HG03108 (cell line): ENCODE measurements around the gene RCSD1.

ENCODE experiments used
- ATAC-seq: cut with Tn5 transposase; IDR thresholded peaks from one replicate; pipeline ENCODE4 v1.9.1; 2021; ENCODE audit warnings: moderate library complexity; ENCODE audit not compliant: unreplicated experiment

The RCSD1 gene

DNA sequence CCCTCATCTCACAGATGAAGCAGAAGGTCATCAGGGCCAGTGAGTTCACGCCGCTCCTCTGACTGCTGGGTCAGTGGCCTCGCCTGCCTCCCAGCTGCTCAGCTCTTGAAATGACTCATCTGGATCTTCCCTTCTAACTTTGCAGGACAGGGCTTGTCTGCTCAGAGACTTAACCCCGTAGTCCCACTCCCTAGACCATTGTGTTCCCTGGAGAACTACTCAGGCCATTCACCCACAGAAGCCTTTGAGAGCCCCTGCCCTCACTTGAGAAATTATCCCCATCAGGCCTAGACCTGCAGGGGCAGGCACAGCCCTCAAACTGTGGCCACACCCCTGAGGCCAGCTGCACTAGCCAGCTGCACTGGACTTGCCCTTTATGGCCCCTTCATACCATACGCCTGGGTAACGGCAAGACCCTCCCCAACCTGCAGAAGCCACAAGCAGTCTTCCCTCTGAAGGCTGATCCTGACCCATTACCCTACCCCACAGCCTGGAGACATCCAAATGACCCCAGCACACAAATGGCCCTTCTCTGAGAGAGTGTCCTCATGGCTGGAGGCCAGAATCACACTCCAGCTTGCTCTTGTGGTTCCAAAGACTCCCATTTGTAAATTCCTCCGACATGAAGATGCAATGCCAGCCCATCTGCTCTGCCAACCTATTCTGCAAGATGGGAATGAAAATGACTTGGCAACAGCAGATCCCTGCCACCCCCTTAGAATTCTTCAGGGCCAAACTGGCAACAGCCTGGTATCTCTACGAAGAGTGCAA, 33.2 kb downstream of the RCSD1 start:
- peak; percentile 49 for ATAC-seq

DNA sequence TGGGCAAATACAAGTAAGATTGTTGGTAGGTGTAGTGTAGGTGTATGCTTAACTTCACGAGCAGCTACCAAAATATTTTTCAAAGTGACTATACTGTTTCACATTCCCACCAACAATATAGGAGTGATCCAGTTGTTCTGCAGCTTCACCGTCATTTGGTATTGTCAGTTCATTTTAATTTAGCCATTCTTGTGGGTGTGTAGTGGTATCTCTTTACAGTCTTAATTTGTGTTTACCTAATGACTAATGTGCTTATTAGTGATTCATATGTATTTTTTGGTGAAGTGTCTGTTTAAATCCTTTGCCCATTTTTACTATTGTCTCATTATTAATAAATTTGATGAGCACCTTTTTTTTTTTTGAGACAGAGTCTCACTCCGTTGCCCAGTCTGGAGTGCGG, 35.4 kb downstream of the RCSD1 start:
- no peak for ATAC-seq

DNA sequence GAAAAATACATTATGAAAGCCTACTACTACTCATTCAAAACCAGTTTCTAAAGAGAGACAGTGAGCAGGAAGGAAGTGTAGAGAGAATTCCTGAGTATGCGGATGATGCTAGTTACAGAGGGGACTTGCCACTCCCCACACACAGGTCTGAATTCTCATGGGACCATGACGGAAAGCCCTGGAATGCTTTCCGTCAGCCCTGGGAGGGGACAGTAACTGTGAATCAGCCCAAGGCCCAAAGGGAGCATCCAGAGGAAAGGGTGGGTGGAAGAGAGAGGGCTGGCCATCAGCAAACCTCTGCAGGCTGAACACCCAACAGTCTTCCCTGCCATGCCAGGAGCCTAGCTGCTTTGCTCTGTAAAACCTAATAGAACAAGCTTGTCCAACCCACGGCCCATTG, 36.4 kb downstream of the RCSD1 start:
- ATAC-seq: no peak

DNA sequence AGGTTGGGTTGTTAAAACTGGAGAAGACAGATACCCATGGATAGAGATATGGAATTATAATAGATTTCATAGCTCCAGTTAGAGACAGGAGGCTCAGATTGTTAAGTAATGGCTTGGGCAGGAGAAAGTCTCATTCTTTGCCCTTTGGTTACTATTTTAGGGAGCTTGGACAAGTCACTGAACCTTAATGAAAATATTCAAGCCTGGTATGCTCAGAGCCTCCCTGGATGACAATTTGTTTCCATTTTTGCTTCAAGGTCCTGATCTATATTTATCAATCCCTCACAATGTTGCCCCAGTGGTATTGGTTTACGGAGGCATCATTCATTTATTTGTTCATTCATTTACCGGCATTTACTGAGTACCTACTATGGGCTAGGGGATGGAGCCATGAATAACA, 37.5 kb downstream of the RCSD1 start:
- no peak for ATAC-seq

DNA sequence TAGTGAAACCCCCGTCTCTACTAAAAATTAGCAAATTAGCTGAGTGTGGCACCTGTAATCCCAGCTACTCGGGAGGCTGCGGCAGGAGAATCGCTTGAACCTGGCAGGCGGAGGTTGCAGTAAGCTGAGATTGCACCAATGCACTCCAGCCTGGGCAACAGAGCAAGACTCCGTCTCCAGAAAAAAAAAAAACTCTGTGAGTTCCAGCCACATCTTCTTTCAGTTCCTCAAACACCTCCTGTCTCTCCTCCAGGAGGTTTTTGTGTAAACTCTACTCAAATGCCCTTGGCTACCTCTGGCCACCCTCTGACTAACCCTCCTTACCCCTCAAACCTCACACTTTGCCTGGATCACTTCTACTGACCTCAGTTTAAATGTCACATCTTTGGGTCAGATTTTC, 38.1 kb downstream of the RCSD1 start:
- peak; percentile 71 for ATAC-seq

DNA sequence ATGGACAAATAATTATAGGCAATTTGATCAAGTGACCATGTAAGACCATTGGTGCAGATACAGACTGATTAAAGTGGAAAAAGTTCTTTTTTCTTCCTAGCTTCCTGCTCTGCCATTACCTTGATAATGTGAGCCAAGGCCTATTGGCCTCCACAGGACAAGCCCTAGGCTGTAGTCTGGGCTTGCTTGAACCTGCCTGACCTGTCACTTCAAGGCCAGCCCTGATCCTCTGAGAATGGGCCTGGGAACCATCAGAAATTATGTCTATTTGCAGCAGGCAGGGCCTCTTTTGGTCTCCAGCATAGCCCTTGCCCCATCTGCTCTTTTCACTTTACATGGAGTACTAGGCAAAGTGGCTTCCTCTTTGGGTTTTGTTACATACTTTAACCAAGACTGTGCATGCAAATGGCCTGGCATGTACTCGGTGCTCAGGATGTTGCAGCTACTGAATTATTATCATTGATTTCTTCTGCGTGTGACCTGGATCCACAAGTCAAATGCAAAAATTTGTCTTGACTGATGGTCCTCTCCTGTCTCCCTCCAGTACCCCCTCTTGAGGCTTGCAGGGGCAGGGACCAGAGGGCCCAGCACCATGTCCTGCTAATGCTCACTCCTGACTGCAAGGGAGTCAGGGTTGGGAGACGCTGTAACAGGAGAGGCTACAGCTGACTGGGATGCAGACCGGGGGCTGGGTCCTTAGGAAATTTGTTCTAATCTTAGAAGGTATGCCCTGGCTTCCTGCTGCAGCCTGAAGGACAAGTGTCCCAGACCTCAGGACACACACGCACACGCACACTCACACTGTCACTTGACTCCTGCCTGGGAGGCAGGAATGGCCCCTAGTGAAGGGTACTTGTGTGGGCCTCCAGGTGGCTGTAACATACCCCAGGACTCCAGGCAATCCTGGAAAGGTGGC, 39.4 kb downstream of the RCSD1 start:
- ATAC-seq: no peak

DNA sequence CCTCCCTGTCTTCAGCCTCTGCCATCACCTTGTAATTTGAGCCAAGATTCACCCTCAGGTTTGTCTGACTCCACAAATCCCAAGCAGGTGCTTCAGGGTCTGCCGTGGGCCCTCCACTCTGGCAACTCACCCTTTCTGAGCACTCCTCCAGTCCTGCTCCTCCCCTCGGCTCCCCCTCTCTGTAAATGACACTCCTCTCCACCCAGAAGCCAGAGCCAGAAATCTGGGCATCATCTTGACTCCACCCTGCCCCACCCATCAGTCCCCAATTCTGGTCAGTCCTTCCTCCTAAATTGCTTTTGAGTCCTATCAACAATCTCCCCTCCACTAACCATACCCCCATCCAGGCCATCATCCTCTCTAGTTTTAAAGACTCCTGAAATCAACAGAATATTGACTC, 40.5 kb downstream of the RCSD1 start:
- ATAC-seq: no peak

DNA sequence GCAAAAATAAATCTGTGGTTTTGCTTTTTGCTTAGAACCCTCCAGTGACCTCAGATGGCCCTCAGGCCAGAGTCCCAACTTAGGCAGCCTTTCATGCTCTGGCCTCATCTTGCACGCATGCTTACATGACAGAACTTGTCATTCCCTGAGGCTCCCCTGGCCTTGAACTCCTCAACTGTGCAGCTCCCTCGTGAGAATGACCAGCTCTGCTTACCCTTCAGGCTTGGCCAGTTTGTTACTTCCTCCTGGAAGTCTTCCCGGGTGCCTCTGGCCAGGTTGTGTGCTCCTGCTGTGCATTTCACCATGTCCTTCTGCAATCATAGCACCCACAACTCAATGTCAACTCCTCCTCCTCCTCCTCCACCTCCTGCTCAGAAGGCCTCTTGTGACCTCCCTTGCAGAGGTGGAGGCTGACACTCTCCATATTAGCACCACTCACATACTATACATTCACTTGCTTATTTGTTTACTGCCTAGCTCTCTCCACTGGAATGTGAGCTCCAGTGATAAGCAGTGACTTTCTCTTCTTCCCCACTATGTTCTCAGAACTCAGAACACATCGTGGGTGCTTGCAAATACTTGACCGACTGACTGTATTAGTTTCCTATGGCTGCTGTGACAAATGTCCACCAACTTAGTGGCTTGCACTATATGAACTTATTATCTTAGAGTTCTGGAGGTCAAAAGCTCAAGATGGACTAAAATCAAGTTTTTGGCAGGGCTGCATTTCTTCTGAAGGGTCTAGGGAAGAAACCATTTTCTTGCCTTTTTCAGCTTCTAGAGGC, 41.9 kb downstream of the RCSD1 start:
- no peak for ATAC-seq

DNA sequence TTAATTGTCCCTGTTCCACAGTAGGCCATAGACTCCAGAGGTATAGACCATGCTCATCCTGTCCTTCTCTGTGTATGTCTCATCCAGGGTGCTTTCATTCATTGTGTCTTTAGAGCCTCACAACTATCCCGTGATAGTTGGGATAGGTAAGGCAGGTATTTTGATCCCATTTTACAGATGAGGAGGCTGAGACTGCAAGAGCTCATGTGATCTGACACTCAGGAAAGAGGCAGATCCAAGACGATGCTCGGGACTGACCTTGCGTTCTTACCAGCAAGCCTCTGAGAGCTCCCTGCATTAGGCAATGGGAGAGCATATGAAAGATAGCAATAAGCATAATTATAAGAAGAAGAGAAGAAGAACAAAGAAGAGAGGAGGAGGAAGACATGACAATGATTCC, 42.8 kb downstream of the RCSD1 start:
- ATAC-seq: no peak

DNA sequence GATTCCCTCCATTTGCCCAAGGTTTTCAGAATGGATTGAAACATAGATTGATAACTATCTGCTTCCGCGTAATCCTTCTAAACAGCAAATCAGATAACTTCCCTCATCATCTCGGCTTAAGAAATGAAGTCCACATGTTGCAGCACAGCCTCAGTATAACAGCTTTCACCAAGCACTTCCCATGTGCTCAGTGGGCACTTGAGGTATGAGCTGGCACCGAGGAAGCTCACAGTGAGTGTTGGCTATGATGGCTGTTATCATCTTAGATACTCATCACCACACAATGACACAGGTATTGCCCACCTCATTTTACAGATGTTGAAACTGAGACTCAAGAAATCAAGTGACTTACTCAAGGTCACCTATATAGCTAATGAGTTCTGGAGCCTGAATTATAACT, 43.2 kb downstream of the RCSD1 start:
- ATAC-seq: no peak

DNA sequence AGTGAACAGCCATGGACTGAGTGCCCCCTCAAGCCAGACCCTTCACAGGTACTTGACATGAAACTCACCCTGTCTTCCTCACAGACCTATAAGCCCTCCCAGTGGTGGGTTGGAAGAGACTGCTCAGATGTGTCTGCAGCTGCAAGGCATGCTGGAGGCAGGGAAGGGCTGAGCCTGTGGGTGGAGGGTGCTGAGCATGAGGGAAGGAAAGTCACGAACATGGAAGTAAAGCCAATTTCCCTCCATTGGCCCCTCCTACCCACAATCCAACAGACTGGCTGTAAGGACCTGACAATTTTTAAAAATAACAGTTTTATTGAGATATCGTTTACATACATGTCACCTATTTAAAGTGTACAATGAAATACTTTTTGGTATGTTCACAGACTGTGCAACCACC, 44.1 kb downstream of the RCSD1 start:
- no peak for ATAC-seq

DNA sequence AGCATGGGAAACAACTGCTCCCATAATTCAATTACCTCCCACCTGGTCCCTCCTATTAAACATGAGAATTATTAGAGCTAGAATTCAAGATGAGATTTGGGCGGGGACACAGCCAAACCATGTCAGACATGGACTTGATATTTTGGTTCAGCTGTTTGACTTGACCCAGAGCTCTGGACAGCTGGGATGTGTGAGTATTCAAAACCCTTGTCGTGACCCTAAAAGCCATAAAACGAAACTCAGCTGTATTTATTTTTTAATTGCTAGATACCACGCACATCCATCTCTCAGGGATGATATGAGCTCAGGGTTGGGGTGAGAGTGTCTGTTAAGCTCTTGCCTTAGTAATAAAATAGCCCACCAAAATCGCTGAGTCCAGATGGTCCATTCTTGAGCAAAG, 45.4 kb downstream of the RCSD1 start:
- no peak for ATAC-seq

DNA sequence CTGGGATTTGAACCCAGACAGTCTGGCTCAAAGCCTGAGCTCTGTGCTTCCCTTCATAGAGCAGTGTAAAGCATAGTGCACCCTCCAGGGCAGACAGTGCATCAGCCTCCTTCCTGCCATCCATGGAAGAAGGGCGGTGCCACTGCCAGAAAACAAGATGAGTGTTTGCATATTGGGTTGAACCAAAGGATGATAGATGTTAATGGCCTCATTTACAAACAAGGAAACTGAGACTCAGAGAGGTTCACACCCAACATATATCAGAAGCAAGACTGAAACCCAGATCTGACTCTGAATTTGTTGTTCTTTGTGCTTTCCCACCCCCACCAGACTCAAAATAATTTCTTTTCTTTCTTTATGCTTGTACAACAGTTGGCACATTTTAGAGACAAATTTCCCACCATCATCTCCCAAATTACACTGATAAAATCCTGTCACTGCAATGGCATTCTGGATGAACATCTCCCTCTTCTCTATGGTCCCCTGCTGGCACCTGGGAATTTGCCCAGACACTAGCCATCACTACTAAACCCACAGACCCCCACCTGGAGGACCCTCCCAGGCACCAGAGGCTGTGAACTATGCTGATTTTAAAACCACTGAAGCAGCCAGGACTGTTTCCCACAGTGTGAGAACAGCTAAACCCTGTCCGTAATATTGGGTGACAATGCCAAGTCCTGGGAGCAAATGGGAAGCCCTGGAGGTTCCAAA, 46.3 kb downstream of the RCSD1 start:
- peak; percentile 76 for ATAC-seq

DNA sequence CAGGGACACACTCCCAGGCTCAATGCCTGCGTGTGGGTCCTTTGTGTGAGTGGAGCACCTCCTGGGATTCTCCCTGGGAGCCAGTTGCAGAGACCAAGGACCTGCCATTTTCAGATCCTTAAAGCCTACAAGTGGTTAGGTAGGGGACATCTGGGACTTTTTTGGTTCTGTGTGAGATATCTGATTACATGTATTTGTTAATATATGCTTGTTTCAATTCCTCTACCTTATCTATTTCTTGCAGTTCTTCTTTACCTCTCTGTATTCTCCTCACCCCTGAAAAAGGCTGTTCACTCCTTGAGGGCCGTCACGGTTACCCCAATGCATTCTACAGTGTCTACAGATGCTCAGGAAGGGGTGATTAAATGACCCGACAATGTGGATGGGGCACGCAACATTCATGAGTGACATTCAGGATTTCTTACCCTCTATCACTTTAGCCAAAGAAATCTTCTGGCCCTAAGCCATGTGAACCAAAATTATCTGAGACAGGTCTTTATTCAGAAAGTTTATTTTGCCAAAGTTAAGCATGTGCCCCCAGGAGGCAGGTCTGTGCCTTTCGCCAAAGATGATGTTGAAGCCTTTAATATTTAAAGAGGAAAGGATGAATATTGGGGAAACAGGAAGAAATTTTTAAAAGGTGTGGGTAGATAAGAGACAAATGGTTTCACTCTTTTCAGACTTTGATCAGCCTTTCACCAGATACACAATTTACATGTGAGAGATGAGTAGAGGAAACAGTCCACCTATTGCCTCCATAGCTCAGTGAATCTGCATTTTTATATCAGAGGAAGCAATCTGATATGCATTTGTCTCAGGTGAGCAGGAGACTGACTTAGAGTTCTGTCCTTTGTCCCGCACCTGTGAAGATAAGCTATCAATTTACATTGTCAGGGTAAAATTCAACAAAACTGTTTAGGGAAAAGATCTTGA, 47.1 kb downstream of the RCSD1 start:
- no peak for ATAC-seq

DNA sequence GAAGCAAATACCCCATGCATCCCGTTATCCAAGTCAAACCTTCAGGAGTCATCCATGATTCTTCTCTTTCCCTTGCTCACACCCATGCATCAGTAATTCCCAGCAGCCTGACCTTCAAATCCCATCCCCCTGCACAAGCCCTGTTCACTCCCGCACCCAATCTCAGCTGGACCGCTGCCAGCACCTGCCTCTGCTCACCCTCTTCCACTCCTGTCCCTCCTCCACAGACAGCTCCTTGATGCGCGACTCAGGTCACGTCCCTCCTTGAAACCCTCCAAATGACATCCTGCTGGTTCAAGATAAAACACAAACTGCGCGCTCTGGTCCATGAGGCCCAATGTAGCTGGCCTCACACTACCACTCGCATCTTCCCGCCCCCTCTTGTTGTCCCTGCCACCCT, 48.4 kb downstream of the RCSD1 start:
- no peak for ATAC-seq

DNA sequence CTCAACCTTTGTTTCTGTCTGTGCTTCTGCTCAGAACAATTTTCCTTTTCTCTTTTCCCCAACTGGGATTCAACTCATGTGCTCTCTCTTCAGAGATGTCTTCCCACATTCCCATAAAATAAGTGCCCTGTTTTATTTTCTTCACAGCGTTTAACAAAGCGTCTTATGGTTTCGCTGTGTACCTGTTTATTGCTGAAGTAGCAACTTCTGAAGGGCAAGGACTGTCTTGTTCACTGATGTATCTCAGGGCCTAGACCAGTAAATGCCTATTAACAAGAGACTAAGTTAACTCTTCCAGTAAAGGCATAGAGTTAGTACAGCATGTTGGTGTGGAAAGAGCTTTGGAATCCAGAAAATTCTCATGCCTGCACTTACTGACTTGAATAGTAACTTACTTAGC, 48.8 kb downstream of the RCSD1 start:
- ATAC-seq: no peak

DNA sequence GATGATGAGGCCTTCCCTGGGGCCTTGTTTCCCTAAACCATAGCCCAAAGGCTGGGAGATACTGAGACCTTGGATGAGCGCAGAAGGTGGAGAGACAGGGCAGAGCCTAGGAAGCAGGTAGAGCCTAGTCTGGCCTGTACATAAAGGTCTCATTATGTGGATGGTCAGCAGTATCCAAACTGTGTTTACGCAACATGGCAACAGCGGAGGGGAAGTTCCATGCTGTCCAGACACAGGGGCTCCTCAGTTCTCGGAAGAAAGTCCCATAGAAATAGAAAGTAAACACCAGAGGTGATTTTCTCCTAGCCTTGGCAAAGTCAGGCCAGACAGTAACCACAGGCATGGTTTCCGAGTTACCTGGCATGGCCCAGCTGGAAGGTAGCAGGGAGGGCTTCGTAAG, 49.7 kb downstream of the RCSD1 start:
- ATAC-seq: no peak

DNA sequence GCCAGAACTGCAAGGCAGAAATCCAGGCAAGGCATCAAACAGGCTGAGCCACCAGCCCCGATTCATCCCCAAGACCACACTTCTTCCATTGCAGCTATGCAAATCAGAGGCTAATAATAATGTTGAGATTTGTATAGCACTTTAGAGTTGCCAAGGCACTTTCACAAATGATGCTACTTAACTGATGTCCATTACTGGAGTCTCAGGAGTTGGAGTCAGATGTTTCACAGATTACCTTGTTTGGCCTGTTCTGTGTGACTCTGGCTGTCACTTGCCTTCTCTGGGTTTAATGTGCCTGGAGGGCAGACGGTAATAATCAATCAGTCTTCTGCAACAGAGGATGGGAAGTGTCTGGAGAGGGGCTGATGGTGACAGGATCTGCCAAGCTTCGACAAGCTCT, 51.0 kb downstream of the RCSD1 start:
- no peak for ATAC-seq

DNA sequence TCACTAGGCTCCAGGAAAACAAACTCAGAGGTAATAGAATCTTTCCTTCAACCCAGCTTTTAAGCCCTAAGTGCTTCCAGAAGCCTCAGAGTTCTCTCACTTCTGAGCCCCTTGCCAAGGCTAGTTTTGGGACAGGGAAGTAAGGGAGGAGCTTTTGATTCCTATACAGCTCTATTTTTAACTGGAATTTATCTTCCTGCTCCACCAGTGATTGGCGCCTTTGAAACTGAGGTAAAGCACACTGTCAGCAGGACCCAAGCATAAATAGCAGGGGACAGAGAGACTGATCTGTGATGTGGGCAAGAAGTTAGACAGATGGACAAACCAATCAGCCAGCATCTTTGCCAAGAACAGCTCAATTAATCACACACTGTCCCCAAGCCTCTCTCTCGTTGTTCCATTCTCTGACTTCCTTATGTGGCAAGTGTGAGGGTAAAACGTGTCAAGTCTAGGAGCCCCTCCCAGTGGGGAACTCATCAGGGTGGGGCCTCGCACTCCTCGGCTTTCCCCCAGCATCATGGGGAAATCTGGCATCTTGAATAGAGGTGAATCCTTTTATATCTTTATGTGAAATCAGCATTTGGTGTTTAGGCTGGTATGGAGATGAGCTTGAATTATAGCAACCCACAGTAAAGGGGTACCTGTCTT, 51.5 kb downstream of the RCSD1 start:
- ATAC-seq: no peak
